ENCODE data around the gene ARL8B.
"Not testable (repeated sequence)": the region's sequence is repeated elsewhere in the genome, so short reads cannot be mapped to it uniquely, and the experiment has no call there.

The ARL8B gene

GRCh38 chr3:5106933-5107334 is 15.2 kb upstream of the ARL8B start:
- WGBS, 2 donors (ENCODE audit: extremely low coverage in 2 of 2, insufficient read length in 2 of 2, insufficient replicate concordance in 1 of 2): no CpG with 5 or more reads among the region's 2 CpGs
- not testable (repeated sequence) for H4K8ac ChIP-seq (ENCODE audit: low read depth, low read length); H3K4ac ChIP-seq (ENCODE audit: low read length); H3K4me1 ChIP-seq (ENCODE audit: control insufficient read depth in 2 of 2, insufficient read depth in 1 of 2, low read depth in 1 of 2, low read length in 2 of 2); H3K23ac ChIP-seq (ENCODE audit: low read depth, low read length, poor library complexity); H3K36me3 ChIP-seq (replicated peaks in 1 of 2; ENCODE audit: control insufficient read depth in 2 of 2, insufficient read depth in 2 of 2, low read length in 2 of 2); H2AK5ac ChIP-seq (ENCODE audit: low read depth, low read length); H3K4me2 ChIP-seq (ENCODE audit: insufficient read depth, low read length, poor library complexity, severe bottlenecking); H2AFZ ChIP-seq (ENCODE audit: low read length); H2BK120ac ChIP-seq (ENCODE audit: low read depth, low read length); DNase-seq (ENCODE audit: low spot score); H2BK12ac ChIP-seq (ENCODE audit: low read length); H3K18ac ChIP-seq (ENCODE audit: low read length); H2BK5ac ChIP-seq (ENCODE audit: low read length); H3K79me1 ChIP-seq (ENCODE audit: low read depth, low read length); H3K9me3 ChIP-seq (replicated peaks in 1 of 2; ENCODE audit: control insufficient read depth in 2 of 2, insufficient read depth in 1 of 2, low read depth in 1 of 2, low read length in 2 of 2); H3K9ac ChIP-seq (ENCODE audit: low read depth, low read length, poor library complexity); H3K27me3 ChIP-seq (ENCODE audit: control insufficient read depth in 3 of 3, insufficient read depth in 3 of 3, low read depth in 1 of 3, low read length in 3 of 3); H3K14ac ChIP-seq (ENCODE audit: low read length); H2BK15ac ChIP-seq (ENCODE audit: low read length); H3K27ac ChIP-seq (replicated peaks; ENCODE audit: low read length); H3K4me3 ChIP-seq (ENCODE audit: low read length in 2 of 2); H4K91ac ChIP-seq (ENCODE audit: low read depth, low read length, poor library complexity)

- Histone ChIP-seq H3K9me3 (replicated peaks in 1 of 2; ENCODE audit: control insufficient read depth in 2 of 2, insufficient read depth in 1 of 2, low read depth in 1 of 2, low read length in 2 of 2) (no peaks in the 10 kb centered on the region), H3K36me3 (replicated peaks in 1 of 2; ENCODE audit: control insufficient read depth in 2 of 2, insufficient read depth in 2 of 2, low read length in 2 of 2) (no peaks in the 10 kb centered on the region), H2AK5ac (ENCODE audit: low read depth, low read length) (no peak overlapping the region), H3K4me2 (ENCODE audit: insufficient read depth, low read length, poor library complexity, severe bottlenecking) (no peak overlapping the region), H3K4ac (ENCODE audit: low read length) (no peak overlapping the region), H2BK120ac (ENCODE audit: low read depth, low read length) (no peak overlapping the region), H2BK15ac (ENCODE audit: low read length) (no peak overlapping the region), H2BK12ac (ENCODE audit: low read length) (no peak overlapping the region), H3K23ac (ENCODE audit: low read depth, low read length, poor library complexity) (no peak overlapping the region), H3K9ac (ENCODE audit: low read depth, low read length, poor library complexity) (no peak overlapping the region), H3K79me1 (ENCODE audit: low read depth, low read length) (no peaks in the 10 kb centered on the region), H3K27me3 (ENCODE audit: control insufficient read depth in 3 of 3, insufficient read depth in 3 of 3, low read depth in 1 of 3, low read length in 3 of 3) (no peaks in the 10 kb centered on the region), H2BK5ac (ENCODE audit: low read length) (no peak overlapping the region), H4K91ac (ENCODE audit: low read depth, low read length, poor library complexity) (no peak overlapping the region), H4K8ac (ENCODE audit: low read depth, low read length) (no peak overlapping the region), H2AFZ (ENCODE audit: low read length) (no peak overlapping the region), H3K4me1 (ENCODE audit: control insufficient read depth in 2 of 2, insufficient read depth in 1 of 2, low read depth in 1 of 2, low read length in 2 of 2) (no peaks in the 10 kb centered on the region), H3K27ac (replicated peaks; ENCODE audit: low read length) (no peak overlapping the region), H3K4me3 (ENCODE audit: low read length in 2 of 2) (no peak overlapping the region), H3K14ac (ENCODE audit: low read length) (no peak overlapping the region), H3K18ac (ENCODE audit: low read length) (no peak overlapping the region)
- no peak for DNase-seq (ENCODE audit: low spot score)
- WGBS, 2 donors (ENCODE audit: extremely low coverage in 2 of 2, insufficient read length in 2 of 2, insufficient replicate concordance in 1 of 2): no CpG with 5 or more reads among the region's 3 CpGs
Measured at GRCh38 chr3:5110337-5110736, 11.8 kb upstream of the ARL8B start.

- Histone ChIP-seq H2BK15ac (ENCODE audit: low read length) (no peak overlapping the region), H3K18ac (ENCODE audit: low read length) (no peak overlapping the region), H3K79me1 (ENCODE audit: low read depth, low read length) (no peaks in the 10 kb centered on the region), H3K4me2 (ENCODE audit: insufficient read depth, low read length, poor library complexity, severe bottlenecking) (no peak overlapping the region), H3K36me3 (replicated peaks in 1 of 2; ENCODE audit: control insufficient read depth in 2 of 2, insufficient read depth in 2 of 2, low read length in 2 of 2) (no peaks in the 10 kb centered on the region), H2BK5ac (ENCODE audit: low read length) (no peak overlapping the region), H4K91ac (ENCODE audit: low read depth, low read length, poor library complexity) (no peak overlapping the region), H3K4me1 (ENCODE audit: control insufficient read depth in 2 of 2, insufficient read depth in 1 of 2, low read depth in 1 of 2, low read length in 2 of 2) (no peaks in the 10 kb centered on the region), H2BK120ac (ENCODE audit: low read depth, low read length) (no peak overlapping the region), H2AFZ (ENCODE audit: low read length) (no peak overlapping the region), H3K4ac (ENCODE audit: low read length) (no peak overlapping the region), H3K9ac (ENCODE audit: low read depth, low read length, poor library complexity) (no peak overlapping the region), H2BK12ac (ENCODE audit: low read length) (no peak overlapping the region), H3K27me3 (ENCODE audit: control insufficient read depth in 3 of 3, insufficient read depth in 3 of 3, low read depth in 1 of 3, low read length in 3 of 3) (no peaks in the 10 kb centered on the region), H2AK5ac (ENCODE audit: low read depth, low read length) (no peak overlapping the region), H3K14ac (ENCODE audit: low read length) (no peak overlapping the region), H3K9me3 (replicated peaks in 1 of 2; ENCODE audit: control insufficient read depth in 2 of 2, insufficient read depth in 1 of 2, low read depth in 1 of 2, low read length in 2 of 2) (no peaks in the 10 kb centered on the region), H3K23ac (ENCODE audit: low read depth, low read length, poor library complexity) (no peak overlapping the region), H3K4me3 (ENCODE audit: low read length in 2 of 2) (no peak overlapping the region), H3K27ac (replicated peaks; ENCODE audit: low read length) (no peak overlapping the region), H4K8ac (ENCODE audit: low read depth, low read length) (no peak overlapping the region)
- no peak for DNase-seq (ENCODE audit: low spot score)
- no CpG with 5 or more reads among the region's 2 CpGs for WGBS, 2 donors (ENCODE audit: extremely low coverage in 2 of 2, insufficient read length in 2 of 2, insufficient replicate concordance in 1 of 2)
Measured at GRCh38 chr3:5112043-5112442, 10.0 kb upstream of the ARL8B start.

- H3K27me3 ChIP-seq (ENCODE audit: control insufficient read depth in 3 of 3, insufficient read depth in 3 of 3, low read depth in 1 of 3, low read length in 3 of 3); H2BK15ac ChIP-seq (ENCODE audit: low read length); H3K36me3 ChIP-seq (replicated peaks in 1 of 2; ENCODE audit: control insufficient read depth in 2 of 2, insufficient read depth in 2 of 2, low read length in 2 of 2); H3K9ac ChIP-seq (ENCODE audit: low read depth, low read length, poor library complexity); H3K4me2 ChIP-seq (ENCODE audit: insufficient read depth, low read length, poor library complexity, severe bottlenecking); H3K14ac ChIP-seq (ENCODE audit: low read length); H3K18ac ChIP-seq (ENCODE audit: low read length); H3K79me1 ChIP-seq (ENCODE audit: low read depth, low read length); H3K23ac ChIP-seq (ENCODE audit: low read depth, low read length, poor library complexity); H2BK120ac ChIP-seq (ENCODE audit: low read depth, low read length); H4K91ac ChIP-seq (ENCODE audit: low read depth, low read length, poor library complexity); H3K4ac ChIP-seq (ENCODE audit: low read length); H3K4me3 ChIP-seq (ENCODE audit: low read length in 2 of 2); DNase-seq (ENCODE audit: low spot score); H2AFZ ChIP-seq (ENCODE audit: low read length); H3K4me1 ChIP-seq (ENCODE audit: control insufficient read depth in 2 of 2, insufficient read depth in 1 of 2, low read depth in 1 of 2, low read length in 2 of 2); H4K8ac ChIP-seq (ENCODE audit: low read depth, low read length); H3K27ac ChIP-seq (replicated peaks; ENCODE audit: low read length); H2BK5ac ChIP-seq (ENCODE audit: low read length); H2BK12ac ChIP-seq (ENCODE audit: low read length); H2AK5ac ChIP-seq (ENCODE audit: low read depth, low read length); H3K9me3 ChIP-seq (replicated peaks in 1 of 2; ENCODE audit: control insufficient read depth in 2 of 2, insufficient read depth in 1 of 2, low read depth in 1 of 2, low read length in 2 of 2): not testable (repeated sequence)
- WGBS, 2 donors (ENCODE audit: extremely low coverage in 2 of 2, insufficient read length in 2 of 2, insufficient replicate concordance in 1 of 2): no CpG with 5 or more reads among the region's 30 CpGs
Measured at GRCh38 chr3:5113726-5114125, 8.4 kb upstream of the ARL8B start.

Data from neuronal stem cell (in vitro differentiated cells).